Stimulated activated CD4-positive, alpha-beta T cell treated with anti-CD3 and anti-CD28 coated beads, Interleukin-1b, Interleukin-23, amount 100 ng/mL, for 4 hours (primary cell): Measurements from ENCODE around the gene HELT.
A peak's percentile ranks its signal among the peaks of the same experiment; 100 is the strongest.
"Not testable (repeated sequence)": the region's sequence is repeated elsewhere in the genome, so short reads cannot be mapped to it uniquely, and the experiment has no call there.

Source experiments
- DNase-seq, 2 donors: peaks; one replicate each; pipeline ENCODE4 v3.0.0-alpha.2; 2020; ENCODE audit warnings: low read depth in 2 of 2

HELT gene

GRCh38 chr4:185036019-185036418, 17.7 kb downstream of the HELT start:
- DNase-seq, result no peak

DNA sequence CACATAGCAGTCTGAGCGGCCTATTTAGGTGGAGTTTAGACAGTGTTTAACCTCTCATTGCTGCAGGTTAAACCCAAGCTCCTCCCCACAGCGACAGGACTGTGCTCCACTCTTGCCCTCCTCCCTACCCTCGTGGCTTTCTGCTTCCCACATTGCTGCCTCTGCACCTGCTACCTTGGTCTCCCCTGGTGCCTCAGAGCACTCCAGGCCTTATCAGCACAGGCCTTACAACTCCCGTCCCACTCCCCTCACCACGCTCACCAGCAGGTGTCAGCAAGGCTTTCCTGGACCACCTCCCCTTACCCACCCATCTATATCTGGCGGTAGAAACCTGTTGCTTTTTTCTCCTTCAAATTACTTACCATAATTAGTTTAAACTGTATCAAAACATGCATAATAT, 18.6 kb downstream of the HELT start:
- DNase-seq, result no peak

GRCh38 chr4:185039508-185040273, 21.4 kb downstream of the HELT start:
- peak in 1 of 2 donors; percentile 46 for DNase-seq

- DNase-seq, result no peak
Measured at GRCh38 chr4:185040523-185040922, 22.2 kb downstream of the HELT start.

DNA sequence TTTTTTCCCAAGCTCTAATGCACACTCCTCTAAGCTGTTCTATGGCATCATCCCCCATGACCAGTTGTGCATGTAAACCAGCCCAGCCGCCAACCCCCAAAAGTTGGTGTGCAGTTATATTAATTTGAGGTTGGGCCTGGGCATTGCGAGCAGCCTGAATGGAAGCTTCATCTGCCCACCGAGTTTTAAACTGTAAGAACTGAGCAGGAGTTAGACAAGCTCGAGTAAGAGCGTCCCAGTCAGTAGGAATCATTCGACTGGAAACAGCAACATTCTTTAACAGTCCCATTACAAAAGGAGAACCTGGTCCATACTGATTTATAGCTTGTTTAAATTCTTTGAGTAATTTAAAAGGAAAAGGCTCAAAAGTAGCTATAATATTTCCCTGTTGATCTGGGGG, 32.0 kb downstream of the HELT start:
- DNase-seq, result not testable (repeated sequence)

GRCh38 chr4:185051283-185051682, 33.0 kb downstream of the HELT start:
- not testable (repeated sequence) for DNase-seq

DNA sequence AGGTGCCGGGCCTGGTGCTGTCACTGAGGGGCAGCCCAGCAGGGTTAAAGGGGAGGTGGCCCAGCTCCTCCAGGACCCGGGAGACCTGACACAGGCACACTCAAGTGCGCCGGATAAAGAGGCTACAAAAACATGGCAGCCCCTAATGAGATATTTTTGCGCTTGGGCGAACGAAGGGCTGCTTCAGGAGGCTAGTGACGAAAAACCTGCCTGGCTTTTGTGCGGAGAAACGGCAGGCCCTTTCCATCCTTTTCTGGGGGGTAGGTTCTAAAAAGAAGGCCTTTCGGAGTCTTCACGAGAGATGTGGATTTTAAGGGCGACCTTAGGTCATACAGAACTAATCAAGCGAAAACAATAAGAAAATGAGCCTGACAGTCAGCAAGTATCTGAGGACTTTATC, 35.5 kb downstream of the HELT start:
- no peak for DNase-seq

- DNase-seq, result no peak
Measured at GRCh38 chr4:185054272-185054671, 36.0 kb downstream of the HELT start.

GRCh38 chr4:185054886-185055285, 36.6 kb downstream of the HELT start:
- no peak for DNase-seq

- no peak for DNase-seq
Measured at GRCh38 chr4:185061610-185062009, 43.3 kb downstream of the HELT start.

GRCh38 chr4:185062606-185063005, 44.3 kb downstream of the HELT start:
- no peak for DNase-seq

- DNase-seq, result no peak
Measured at GRCh38 chr4:185066179-185066578, 47.9 kb downstream of the HELT start.

DNA sequence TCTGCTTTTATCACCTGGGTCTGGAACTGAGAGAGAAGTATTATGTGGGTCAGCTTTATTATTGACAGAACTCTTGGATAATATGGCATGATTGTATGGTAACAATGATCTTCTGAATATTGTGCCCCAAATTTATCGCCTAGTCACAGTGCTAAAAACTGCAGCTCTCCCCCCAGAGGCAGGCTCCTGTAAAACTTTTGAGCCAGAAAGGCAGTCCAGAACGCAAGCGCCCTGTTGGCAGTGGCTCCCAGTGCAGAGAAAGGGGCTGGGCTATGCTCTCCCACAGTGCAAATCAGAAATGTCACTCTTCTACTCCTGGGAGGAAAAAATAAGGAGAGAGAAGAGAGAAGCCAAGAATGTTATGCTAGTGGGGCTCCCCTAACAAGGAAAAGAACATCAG, 50.5 kb downstream of the HELT start:
- DNase-seq, result no peak
